GM18517 (cell line): Measurements from ENCODE around the gene YIPF1.
"Not testable (repeated sequence)": the region's sequence is repeated elsewhere in the genome, so short reads cannot be mapped to it uniquely, and the experiment has no call there.

Source experiments
- ATAC-seq: cut with Tn5 transposase; IDR thresholded peaks from one replicate; pipeline ENCODE4 v1.9.1; 2021; ENCODE audit warnings: mild to moderate bottlenecking, moderate library complexity; ENCODE audit not compliant: unreplicated experiment

The YIPF1 gene

GRCh38 chr1:53842347-53842746, 47.2 kb downstream of the YIPF1 start:
- no peak for ATAC-seq

GRCh38 chr1:53838654-53838974, 51.0 kb downstream of the YIPF1 start:
- no peak for ATAC-seq

- ATAC-seq = peak; percentile 85
Observed at GRCh38 chr1:53837924-53838653, 51.5 kb downstream of the YIPF1 start, which contains the start of gene NDC1. TSS of gene NDC1 (minus strand) at chr1:53838296. CDS start at chr1:53838261, 35 bp downstream.

GRCh38 chr1:53837646-53837923, 52.0 kb downstream of the YIPF1 start:
- no peak for ATAC-seq

- no peak for ATAC-seq
Observed at GRCh38 chr1:53835491-53835890, 54.1 kb downstream of the YIPF1 start.

- no peak for ATAC-seq
Observed at GRCh38 chr1:53834776-53835175, 54.8 kb downstream of the YIPF1 start.

- no peak for ATAC-seq
Observed at GRCh38 chr1:53833393-53833792, 56.2 kb downstream of the YIPF1 start.

- no peak for ATAC-seq
Observed at GRCh38 chr1:53826367-53826766, 63.2 kb downstream of the YIPF1 start.

GRCh38 chr1:53825306-53825705, 64.3 kb downstream of the YIPF1 start:
- ATAC-seq = no peak

GRCh38 chr1:53822931-53823330, 66.7 kb downstream of the YIPF1 start:
- ATAC-seq = no peak

GRCh38 chr1:53821380-53821779, 68.2 kb downstream of the YIPF1 start:
- ATAC-seq = no peak

- no peak for ATAC-seq
Observed at GRCh38 chr1:53819387-53819786, 70.2 kb downstream of the YIPF1 start.

- not testable (repeated sequence) for ATAC-seq
Observed at GRCh38 chr1:53816584-53816983, 73.0 kb downstream of the YIPF1 start.

- not testable (repeated sequence) for ATAC-seq
Observed at GRCh38 chr1:53815484-53815883, 74.1 kb downstream of the YIPF1 start.

- no peak for ATAC-seq
Observed at GRCh38 chr1:53811414-53811851, 78.2 kb downstream of the YIPF1 start.

- ATAC-seq = no peak
Observed at GRCh38 chr1:53810497-53810896, 79.1 kb downstream of the YIPF1 start.

GRCh38 chr1:53810007-53810406, 79.6 kb downstream of the YIPF1 start:
- no peak for ATAC-seq

GRCh38 chr1:53807916-53808315, 81.7 kb downstream of the YIPF1 start:
- ATAC-seq = no peak

- ATAC-seq = no peak
Observed at GRCh38 chr1:53804791-53805505, 84.6 kb downstream of the YIPF1 start.

- no peak for ATAC-seq
Observed at GRCh38 chr1:53804181-53804580, 85.4 kb downstream of the YIPF1 start.
